GM06990 (cell line): ENCODE data around the gene PRUNE2.

Source experiments
- DNase-seq: peaks from one replicate; pipeline ENCODE4 v3.0.0-alpha.2; 2011; ENCODE audit not compliant: insufficient read length; ENCODE audit errors: extremely low read depth
- H3K27me3 ChIP-seq: replicated peaks from 2 replicates; pipeline ENCODE4 v1.6.0; 2011; ENCODE audit warnings: low read length; ENCODE audit not compliant: control insufficient read depth, insufficient read depth
- H3K36me3 ChIP-seq: 2 replicates; pipeline ENCODE4 v1.5.1; 2011; ENCODE audit warnings: low read length; ENCODE audit not compliant: control insufficient read depth, insufficient read depth
- H3K4me3 ChIP-seq: replicated peaks from 2 replicates; pipeline ENCODE4 v1.5.1; 2011; ENCODE audit warnings: low read depth, mild to moderate bottlenecking, control low read depth, low read length
- CTCF ChIP-seq: IDR thresholded peaks from 2 replicates; pipeline ENCODE4 v1.5.1; 2011; ENCODE audit warnings: low read length, control low read depth, mild to moderate bottlenecking, inconsistent platforms; ENCODE audit not compliant: insufficient read depth, poor library complexity, severe bottlenecking

Gene PRUNE2

GRCh38 chr9:76893395-76893932 is 12.4 kb downstream of the PRUNE2 start:
- no peak for TF ChIP-seq CTCF
- no peaks in the 10 kb centered on the region for H3K27me3 ChIP-seq
- H3K36me3 ChIP-seq = no peaks in the 10 kb centered on the region
- H3K4me3 ChIP-seq = no peak overlapping the region
- DNase-seq = no peak

GRCh38 chr9:76891874-76892273 is 14.0 kb downstream of the PRUNE2 start:
- Histone ChIP-seq H3K27me3 (no peaks in the 10 kb centered on the region), H3K4me3 (no peak overlapping the region), H3K36me3 (no peaks in the 10 kb centered on the region)
- TF ChIP-seq CTCF = no peak
- peak; percentile 35 for DNase-seq

GRCh38 chr9:76891279-76891678 is 14.6 kb downstream of the PRUNE2 start:
- no peak for TF ChIP-seq CTCF

GRCh38 chr9:76887951-76888350 is 18.0 kb downstream of the PRUNE2 start:
- Histone ChIP-seq H3K36me3 (no peaks in the 10 kb centered on the region), H3K4me3 (peak overlapping the region; percentile 20), H3K27me3 (no peaks in the 10 kb centered on the region)
- TF ChIP-seq CTCF = no peak
- no peak for DNase-seq

More at GRCh38 chr9:76891279-76891678, 14.6 kb downstream of the PRUNE2 start:
- Histone ChIP-seq H3K36me3 (no peaks in the 10 kb centered on the region), H3K27me3 (no peaks in the 10 kb centered on the region), H3K4me3 (no peak overlapping the region)
- DNase-seq = no peak

GRCh38 chr9:76887003-76887821 is 18.7 kb downstream of the PRUNE2 start:
- peak; percentile 15 for TF ChIP-seq CTCF
- H3K36me3 ChIP-seq = no peaks in the 10 kb centered on the region
- peak overlapping the region; percentile 20 for H3K4me3 ChIP-seq
- DNase-seq = peak; percentile 23
- no peaks in the 10 kb centered on the region for H3K27me3 ChIP-seq

- no peak for DNase-seq
- TF ChIP-seq CTCF = no peak
- no peak overlapping the region for H3K4me3 ChIP-seq
- no peaks in the 10 kb centered on the region for H3K36me3 ChIP-seq
- no peaks in the 10 kb centered on the region for H3K27me3 ChIP-seq
Measured at GRCh38 chr9:76886318-76886717, 19.6 kb downstream of the PRUNE2 start.
